DMS153 (cell line): ENCODE measurements around the gene SUSD3.
"Not testable (repeated sequence)": the region's sequence is repeated elsewhere in the genome, so short reads cannot be mapped to it uniquely, and the experiment has no call there.

Experiments
- DNase-seq: peaks from one replicate; lab custom pipeline; 2025; lab: John Stamatoyannopoulos, UW

Gene SUSD3

DNA sequence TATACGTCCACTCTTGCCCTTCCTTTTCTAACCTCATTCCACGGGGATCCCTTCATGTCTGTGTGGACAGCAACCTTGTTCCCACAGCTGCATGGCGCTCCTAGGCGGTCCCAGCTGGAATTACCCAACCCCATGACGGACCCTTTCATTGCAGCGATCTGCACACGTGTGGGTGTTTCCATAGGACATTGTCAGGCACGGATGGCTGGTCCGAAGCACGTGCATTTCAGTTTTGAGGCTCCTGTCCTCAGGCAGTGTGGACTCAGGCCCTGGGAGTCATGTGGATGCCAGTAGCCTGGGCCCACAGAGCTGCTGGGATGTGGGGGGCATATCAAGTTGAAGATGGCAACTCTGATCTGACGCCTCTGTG is 52.5 kb downstream of the SUSD3 start:
- DNase-seq: no peak

DNA sequence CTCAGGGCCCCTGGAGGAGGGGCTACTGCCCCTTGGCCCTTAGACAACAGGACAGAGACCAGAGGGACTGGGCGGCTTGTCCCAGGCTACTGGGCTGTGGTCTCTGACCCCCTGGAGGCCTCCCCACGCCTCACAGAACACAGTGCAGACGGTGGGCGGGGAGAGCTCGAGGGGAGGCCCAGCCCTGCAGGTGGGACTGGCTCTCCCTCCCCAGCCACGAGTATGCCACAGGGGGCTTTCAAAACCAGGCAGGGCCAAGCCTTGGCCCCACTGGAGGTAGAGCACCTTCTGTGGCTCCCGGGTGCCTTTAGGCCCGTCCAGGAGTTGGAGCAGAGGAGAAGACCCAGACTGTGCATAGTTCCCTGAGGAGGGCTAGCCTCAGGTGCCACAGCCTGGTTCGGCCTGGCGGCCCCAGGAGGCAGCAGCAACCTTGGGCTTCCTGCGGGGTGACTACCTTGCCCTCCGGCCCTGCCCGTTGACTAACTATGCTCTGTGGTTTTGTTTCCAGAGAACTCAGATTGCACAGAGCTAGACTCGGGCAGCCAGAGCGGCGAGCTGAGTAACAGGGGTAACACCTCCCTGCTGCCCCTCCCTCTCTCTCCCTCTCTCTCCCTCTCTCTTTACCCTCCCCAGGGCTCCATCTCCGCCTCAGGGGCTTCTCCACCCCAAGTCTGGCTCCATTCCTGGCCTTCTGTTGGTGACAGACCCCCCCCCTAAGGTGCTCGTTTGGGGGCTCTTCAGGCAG is 53.0 kb downstream of the SUSD3 start:
- no peak for DNase-seq

DNA sequence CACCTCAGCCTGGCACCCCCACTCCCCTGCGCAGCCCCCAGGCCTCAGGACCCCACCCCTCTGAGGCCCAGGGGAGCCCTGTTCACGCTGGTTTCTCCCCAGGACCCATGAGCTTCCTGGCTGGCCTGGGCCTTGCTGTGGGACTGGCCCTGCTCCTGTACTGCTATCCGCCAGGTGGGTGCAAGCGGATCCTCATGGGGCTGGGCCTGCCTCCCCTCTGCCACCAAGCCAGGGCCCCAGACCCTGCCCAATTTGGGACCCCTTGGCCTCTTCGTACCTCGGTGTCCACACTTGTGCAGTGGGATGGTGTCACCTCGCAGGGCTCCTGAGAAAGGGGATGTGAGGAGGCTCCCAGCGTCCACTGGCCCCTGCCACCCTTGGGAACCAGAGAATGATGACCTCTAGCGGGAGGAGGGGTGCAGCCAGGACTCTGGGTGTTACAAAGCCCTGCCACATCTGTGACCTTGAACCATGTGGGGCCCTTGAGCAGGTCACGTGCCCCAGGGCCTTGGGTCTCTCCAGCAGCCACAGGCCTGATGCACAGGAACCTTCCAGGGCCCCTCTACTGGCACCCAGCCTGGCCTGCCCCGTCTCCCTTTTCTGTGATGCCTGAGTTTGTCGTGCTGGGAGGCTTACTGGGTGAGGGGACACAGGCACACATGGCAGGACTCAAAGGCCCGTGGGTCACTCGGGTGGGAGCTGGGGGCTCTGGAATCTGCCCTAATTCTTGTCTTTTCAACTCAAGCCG is 53.8 kb downstream of the SUSD3 start:
- DNase-seq: no peak

DNA sequence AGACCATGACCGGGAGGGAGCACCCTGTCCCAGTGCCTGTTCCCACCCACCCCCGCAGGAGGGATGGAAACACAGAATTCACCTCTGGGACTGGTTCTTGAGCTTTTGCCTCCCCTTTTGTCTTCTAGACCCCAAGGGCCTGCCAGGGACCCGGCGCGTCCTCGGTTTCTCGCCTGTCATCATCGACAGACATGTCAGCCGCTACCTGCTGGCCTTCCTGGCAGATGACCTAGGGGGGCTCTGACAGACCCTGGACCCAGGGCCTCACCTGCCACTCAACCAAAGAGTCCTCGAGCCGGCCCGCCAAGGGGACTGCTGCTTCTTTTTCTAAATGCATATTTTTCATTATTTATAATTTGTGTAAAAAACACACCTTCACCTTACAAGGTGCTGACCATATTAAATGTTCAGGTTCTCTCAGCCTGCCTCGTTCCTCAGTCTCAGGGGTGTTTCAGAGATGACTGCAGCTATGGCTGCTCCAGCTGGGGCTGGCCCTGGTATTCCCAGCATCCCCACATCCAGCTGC is 54.4 kb downstream of the SUSD3 start:
- no peak for DNase-seq

DNA sequence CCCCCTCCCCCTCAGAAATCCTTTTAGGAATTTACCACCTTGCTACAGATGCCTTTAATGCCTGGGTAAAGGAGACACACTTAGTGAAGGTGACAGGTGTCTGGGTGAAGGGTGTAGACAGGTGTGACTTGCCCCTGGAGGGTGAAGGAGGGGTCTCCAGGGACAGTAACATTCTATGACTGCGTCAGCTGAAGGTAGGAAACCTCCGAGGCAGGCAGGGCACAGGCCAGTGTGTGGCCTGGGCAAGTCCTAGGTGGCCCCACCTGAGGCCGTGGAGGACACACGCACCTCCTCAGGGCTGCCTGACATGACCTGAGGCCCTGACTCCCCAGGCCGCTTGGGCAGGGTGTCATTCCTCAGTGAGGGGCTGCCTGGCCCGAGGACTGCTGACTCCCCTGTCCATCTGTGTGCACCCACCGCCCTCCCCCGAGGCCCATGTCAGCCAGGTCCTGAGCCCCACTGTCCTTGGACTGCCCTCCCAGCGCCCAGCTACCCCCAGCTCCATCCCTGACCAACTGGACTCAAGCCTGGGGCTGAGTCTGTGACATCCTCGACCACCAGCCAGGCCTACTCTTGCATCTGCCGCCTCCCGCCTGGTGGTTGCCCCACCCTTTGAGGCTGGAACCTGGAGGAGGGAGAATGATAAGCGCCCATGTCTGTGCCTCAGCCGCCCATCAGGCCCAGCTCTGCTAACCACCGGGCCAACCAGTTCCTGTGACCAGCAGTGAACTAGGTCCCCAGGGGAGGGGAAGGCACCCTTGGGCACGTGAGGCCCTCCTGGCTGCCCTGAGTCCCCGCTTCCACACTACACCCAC is 55.9 kb downstream of the SUSD3 start:
- DNase-seq: no peak

DNA sequence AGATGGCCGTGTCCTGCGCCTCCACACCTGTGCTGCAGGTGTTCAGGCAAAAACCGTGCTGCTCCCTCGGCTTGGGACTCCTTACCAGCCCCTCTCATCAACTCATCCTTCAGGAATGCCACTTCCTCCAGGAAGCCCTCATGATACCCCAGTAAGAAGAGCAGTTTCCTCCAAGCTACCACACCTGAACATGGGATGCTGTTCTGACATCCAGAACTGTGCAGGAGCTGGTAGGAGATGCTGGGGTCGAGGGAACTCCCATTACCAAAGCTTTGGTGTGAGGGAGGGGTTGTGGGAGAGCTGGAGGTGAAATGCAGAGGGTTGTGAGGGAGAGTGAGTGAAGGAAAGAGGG is 56.5 kb downstream of the SUSD3 start:
- no peak for DNase-seq

DNA sequence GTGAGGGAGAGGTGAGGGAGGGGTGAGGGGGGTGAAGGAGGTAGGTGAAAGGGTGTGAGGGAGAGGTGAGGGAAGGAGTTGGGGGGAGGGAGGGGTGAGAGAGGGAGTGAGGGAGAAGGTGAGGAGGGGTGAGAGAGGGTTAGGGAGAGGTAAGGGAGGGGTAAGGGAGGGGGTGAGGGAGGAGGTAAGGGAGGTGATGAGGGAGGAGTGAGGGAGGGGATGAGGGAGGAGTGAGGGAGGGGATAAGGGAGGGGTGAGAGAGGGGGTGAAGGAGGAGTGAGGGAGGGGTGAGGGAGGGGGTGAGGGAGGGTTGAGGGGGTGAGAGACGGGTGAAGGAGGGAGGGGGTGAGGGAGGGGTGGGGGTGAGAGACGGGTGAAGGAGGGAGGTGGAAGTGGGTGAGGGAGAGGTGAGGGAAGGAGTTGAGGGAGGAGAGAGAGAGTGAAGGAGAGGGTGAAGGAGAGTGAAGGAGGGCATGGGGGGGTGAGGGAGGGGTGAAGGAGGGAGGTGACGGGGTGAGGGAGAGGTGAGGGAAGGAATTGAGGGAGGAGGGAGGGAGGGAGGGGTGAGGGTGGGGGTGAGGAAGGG is 57.1 kb downstream of the SUSD3 start:
- no peak for DNase-seq

DNA sequence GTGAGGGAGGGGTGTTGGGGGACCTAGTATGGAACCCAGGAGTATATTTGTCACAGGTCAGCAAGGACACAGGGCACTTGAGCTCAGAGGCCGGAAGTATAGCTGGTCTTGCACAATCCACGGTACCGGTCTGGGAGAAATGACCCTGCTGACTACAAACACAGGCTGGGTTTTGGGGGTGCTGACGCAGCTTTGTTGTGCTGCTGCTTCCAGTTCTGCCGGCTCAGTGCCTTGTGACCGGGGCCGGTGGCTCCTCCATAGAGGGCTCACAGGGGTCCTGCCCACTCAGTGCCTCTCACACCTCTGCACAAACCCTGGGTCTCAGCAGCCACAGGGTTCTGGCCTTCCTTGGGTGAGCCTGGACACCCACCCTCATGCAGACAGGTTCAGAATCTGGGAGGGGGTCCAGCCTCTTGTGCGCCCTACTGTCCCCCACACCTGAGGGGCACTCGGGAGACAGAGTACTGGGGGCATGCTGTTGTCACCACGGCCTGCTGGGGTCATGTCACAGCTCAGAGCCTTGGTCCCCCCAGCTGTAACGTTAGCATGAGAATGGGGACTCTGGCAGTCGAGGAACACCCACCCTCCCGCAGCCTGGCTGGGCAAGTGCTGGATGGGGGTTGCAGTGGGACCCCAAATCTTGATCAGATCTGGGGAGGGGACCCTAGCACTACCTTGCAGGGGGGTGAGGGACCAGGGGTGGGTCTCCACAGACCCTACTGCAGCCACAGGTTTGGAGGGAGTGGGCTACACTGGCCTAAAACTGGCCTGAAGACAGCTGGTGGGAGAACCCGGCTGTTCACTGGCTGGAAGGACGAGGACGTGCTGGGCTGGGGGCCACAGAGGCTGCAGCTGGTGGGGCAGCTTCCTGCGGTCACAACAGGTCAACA is 57.8 kb downstream of the SUSD3 start:
- DNase-seq: no peak

DNA sequence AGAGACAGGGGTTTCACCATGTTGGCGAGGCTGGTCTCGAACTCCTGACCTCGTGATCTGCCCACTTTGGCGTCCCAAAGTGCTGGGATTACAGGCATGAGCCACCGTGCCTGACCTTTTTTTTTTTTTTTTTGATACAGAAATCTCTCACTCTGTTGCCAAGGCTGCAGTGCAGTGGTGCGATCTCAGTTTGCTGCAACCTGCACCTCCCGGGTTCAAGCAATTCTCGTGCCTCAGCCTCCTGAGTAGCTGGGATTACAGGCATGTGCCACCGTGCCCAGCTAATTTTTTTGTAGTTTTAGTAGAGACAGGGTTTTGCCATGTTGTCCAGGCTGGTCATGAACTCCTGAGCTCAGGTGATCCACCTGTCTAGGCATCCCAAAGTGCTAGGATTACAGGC is 59.0 kb downstream of the SUSD3 start:
- not testable (repeated sequence) for DNase-seq

DNA sequence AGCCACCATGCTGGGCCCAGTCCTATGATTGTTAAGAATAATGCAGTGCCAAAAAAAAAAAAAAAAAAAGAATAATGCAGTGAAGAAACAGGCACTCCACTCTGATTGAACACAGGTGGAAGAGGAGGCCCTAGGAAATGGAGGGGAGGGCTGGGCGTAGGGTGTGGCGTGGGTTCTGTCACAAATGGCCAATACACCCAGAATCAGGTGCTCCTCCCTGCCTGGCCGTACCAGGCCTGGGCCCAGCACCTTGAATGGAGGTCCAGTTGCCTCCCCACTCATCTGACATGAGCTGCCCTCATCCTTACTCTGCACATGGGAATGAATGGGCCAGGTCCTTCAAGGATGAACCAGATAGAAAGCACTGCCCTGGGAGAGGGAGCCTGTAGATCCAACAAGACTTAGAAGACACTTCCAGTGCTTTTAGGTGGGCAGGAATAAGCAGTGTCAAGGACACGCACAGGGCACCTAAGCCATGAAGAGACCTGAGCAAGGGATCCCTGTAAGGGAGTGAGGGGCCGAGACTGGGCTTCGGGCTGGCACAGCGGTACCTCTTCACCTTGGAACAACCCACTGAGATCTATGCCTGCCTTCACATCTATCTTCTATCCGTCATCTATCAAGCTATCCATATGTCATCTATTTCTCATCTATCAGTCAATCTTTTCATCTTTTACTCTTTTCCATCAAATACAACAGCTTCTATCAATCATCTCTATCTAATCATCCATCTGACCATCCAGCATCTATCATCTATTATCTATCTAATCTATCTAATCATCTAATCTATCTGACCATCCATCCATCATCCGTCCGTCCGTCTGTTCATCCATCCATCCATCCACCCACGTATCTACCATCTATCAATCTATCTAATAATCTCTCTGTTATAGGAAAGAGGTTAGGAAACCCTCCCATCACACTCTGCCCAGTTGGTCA is 59.7 kb downstream of the SUSD3 start:
- DNase-seq: no peak

DNA sequence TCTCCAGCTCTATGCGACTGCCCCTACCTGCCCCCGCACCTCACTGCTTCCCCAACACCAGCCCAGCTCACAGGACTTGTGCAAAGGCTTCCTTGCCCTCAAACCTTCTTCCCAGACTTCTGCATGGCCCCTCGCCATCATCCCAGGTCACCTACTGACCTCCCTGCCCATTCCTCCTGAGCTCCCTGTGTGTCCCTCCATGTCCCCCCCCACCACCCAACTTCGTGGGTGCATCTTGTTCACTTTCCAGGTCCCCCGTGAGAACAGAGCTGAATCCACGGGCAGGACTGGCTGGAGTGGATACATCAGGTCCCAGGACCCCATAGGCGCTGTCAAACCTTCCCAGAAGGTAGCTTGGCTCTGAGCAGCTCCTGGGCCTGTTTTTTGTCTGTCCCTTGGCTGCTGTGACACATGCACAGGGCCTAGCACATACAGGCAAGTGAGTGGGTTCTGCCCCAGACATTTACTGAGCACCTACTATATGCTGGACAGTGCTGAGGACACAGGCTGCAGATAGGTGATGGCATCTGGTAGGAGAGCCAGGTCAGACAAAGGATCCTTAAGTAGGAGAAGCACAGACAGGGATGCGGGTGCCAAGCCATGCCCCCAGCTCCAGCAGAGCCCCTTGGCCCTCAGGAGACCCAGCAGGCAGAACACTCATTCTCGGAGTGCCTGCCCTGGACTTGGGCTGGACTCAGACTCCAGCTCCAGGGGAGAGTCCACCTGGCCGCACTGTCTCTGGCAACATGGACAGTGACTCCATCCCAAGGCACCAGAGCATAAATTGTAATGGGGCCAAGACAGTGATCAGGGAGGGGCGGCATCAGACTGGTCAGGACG is 60.6 kb downstream of the SUSD3 start:
- no peak for DNase-seq

DNA sequence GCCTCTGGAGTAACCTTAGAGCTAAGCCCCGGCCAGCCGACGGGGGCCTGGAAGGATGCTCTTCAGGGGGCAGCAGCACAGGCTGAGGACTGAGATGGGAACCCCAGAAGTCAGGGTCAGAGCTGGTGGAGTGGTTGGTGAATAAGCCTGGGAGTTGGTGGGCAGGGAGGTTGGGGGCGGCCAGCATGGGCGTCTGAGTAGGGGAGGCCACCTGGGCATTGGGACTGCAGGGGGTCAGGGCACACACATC is 61.1 kb downstream of the SUSD3 start:
- no peak for DNase-seq

DNA sequence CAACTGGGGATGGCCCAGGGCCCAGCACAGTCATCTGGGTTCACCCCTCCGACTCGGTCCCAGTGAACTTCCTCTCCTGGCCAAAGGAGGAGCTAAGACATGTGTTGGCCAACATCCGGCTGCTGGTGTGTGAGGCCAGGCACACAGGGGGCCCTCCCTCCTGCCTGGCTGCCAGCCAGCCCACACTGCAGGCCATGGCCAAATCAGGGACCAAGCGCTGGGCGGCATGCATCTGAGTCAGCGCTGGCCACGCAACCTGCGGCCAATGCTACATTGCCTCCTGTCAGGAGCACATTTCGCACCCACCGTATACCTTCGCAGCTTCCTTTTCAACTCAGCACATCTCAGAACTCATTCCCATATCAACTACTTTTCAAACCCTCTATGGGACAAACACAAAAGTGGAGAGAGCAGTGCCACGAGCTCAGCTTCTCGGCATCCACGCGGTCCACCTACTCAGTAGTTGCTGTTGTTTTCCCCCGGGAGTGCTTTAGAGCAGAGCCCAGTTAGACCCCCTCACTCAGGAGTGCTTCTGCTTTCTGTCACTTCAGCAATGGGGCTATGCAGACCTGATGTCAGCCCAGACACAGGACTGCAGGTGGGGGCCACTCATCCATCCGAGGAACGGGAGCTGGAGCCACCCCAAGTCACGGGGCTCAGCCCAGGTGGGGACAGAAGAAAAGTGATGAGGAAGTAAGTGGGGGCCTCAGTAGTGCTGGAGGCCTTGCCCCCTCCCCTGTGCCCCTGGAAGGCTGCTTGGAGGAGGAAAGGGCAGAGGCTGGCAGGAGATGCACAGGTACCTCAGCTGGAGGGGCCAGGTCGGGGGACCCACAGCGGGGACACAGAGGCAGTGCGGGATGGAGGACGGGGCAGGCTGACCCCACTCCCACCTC is 61.7 kb downstream of the SUSD3 start:
- peak; percentile 41 for DNase-seq

DNA sequence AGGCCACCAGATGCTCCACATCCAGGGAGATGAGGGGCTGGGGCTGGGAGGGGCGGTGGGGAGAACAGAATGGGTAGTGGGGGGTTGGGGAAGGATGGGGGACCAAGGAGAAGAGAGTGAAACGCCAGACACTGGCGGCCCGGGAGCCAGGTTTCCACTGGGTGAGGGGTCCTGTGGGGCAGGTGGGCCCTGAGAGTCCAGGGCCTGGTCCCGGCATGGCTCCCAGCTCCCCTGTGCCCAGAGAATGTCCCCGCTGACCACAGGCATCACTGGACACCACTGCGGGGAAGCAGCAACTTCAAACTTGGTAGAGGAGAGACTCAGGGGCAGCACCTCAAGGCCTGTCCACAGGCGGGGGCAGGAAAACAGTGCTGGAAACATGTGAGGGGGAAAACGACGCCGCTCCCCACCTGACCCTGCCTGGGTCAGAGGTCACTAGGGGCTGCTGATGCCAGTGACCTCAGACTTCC is 62.4 kb downstream of the SUSD3 start:
- no peak for DNase-seq

DNA sequence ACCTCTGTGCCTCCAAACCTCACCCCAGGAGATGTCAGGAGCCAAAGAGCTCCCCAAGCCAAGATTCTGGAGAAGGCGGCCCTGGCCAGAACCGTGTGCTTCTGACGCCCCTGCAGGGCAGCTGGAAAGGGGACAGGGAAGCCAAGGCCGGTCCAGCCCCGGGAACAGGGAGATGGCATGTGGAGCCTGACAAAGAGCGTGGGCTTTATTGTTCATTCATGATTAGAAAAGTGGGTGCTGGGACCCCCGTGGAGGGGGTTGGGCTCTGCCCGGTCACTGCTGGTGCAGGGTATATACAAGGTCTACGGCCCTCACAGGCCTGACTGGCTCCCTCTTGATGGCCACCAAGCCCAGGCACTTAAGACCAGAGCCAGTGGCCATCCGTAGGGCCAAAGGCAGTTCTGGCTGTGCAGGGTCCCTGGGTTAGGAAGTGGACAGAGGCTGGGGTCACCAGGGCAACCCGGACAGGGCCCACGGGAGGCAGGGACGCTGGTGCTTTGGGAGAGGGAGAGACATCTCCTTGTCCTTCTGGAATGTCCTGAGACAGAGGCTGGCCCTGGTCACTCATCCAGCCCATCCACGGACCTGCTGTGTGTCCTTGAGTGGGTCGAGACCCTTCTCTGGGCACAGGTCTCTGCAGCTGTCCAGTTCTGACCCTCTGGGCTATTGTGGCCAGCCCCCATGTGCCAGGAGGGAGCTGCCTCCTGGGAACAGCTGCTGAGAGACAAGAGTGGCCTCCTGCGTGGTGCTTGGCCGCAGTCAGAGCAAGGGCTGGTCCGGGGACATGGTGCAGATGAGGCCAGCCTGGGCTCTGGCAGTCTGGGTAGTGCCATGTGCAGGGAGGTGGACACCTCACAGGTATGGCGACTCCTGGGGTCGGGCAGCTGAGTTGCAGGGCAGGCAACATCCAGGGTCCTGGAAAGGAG is 63.1 kb downstream of the SUSD3 start:
- DNase-seq: no peak

DNA sequence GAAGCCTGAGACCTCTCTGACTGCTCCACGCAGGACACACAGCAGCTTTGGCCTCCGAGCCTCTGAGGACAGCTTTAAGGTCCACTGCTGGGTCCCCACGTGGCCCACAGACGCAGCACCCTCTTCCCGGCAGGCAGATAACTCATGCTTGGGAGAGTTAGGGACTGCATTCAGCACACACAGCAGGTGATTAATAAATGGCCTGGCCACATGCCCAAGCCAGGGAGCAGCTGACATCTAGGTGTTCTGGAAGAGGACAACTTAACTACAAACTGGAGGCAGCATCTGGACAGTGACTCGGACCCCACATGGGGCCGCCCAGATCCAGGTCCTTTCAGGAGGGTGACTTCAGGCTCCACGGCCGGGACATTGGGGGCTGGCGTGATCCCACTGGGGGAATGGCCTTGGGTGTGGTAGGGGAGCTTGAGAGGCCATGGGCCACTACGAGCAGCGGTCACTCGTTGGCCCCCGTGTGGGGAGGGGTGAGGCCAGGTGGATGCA is 64.3 kb downstream of the SUSD3 start:
- DNase-seq: no peak
